RPMI7951 (cell line): ENCODE results near the gene STIL. TPM values are rescaled to one million over a fixed set of nuclear protein-coding genes. Genes with fewer than 3 reads are reported as not detected.
"Not testable (repeated sequence)": the region's sequence is repeated elsewhere in the genome, so short reads cannot be mapped to it uniquely, and the experiment has no call there.

ENCODE experiments used
- DNase-seq: peaks from one replicate; pipeline ENCODE4 v3.0.0-alpha.2; 2012; ENCODE audit warnings: low read depth
- total RNA-seq: library from RNA; depleted of rRNA; stranded (reverse); fragments of >200 nt; shearing (Covaris generic); gene quantifications from 2 replicates; pipeline ENCODE4 v1.2.3, GENCODE V29; 2014; rRNA removed

Gene STIL
- total RNA-seq, 1 experiment from 2014 or later, result 38.8 TPM

- DNase-seq, result no peak
Measured at GRCh38 chr1:47219590-47220220, 94.2 kb downstream of the STIL start.

- DNase-seq, result no peak
Measured at GRCh38 chr1:47219001-47219400, 94.9 kb downstream of the STIL start.

- no peak for DNase-seq
Measured at GRCh38 chr1:47216278-47217059, 97.5 kb downstream of the STIL start.

GRCh38 chr1:47215713-47216112 is 98.2 kb downstream of the STIL start:
- DNase-seq, result no peak

- DNase-seq, result no peak
Measured at GRCh38 chr1:47214549-47214948, 99.4 kb downstream of the STIL start.

- DNase-seq, result no peak
Measured at GRCh38 chr1:47213230-47213963, 100.5 kb downstream of the STIL start.

- no peak for DNase-seq
Measured at GRCh38 chr1:47212636-47213229, 101.2 kb downstream of the STIL start.

GRCh38 chr1:47211796-47212269 is 102.1 kb downstream of the STIL start:
- no peak for DNase-seq

- DNase-seq, result no peak
Measured at GRCh38 chr1:47210666-47211065, 103.3 kb downstream of the STIL start.

- DNase-seq, result no peak
Measured at GRCh38 chr1:47209725-47210325, 104.1 kb downstream of the STIL start.

- DNase-seq, result no peak
Measured at GRCh38 chr1:47209091-47209490, 104.9 kb downstream of the STIL start.

- peak; percentile 26 for DNase-seq
Measured at GRCh38 chr1:47208374-47208850, 105.5 kb downstream of the STIL start.

- DNase-seq, result peak; percentile 28
Measured at GRCh38 chr1:47207803-47208373, 106.1 kb downstream of the STIL start.

GRCh38 chr1:47205918-47206317 is 108.0 kb downstream of the STIL start:
- DNase-seq, result no peak

- DNase-seq, result not testable (repeated sequence)
Measured at GRCh38 chr1:47203504-47203903, 110.4 kb downstream of the STIL start.

GRCh38 chr1:47201179-47201578 is 112.8 kb downstream of the STIL start:
- DNase-seq, result peak; percentile 30

Other genes with a start within 250 kb of the STIL start
- gene CYP4Z1, start 246.9 kb downstream of the STIL start, total RNA-seq, result not detected in 2 replicates
- not detected in 2 replicates for gene CYP4A22, start 176.7 kb downstream of the STIL start, total RNA-seq
- not detected in 2 replicates for gene PDZK1IP1, start 124.1 kb downstream of the STIL start, total RNA-seq
- gene TAL1, start 81.9 kb downstream of the STIL start, total RNA-seq, result not detected in 2 replicates
- 137 and 168 TPM in 2 replicates for gene CMPK1, start 19.6 kb upstream of the STIL start, total RNA-seq
- gene FOXE3, start 102.1 kb upstream of the STIL start, total RNA-seq, result not detected in 2 replicates
- 0.20 and 0.48 TPM in 2 replicates for gene FOXD2, start 123.9 kb upstream of the STIL start, total RNA-seq